Neuron (in vitro differentiated cells): Measurements from ENCODE around the gene MACC1.

ENCODE experiments used
- H2AFZ ChIP-seq: one replicate; pipeline ENCODE4 v1.6.1; 2013; ENCODE audit warnings: low read depth, mild to moderate bottlenecking, inconsistent platforms, low read length, moderate library complexity
- H3K27me3 ChIP-seq: one replicate; pipeline ENCODE4 v1.6.1; 2013; ENCODE audit warnings: low read length; ENCODE audit not compliant: insufficient read depth
- H3K36me3 ChIP-seq: one replicate; pipeline ENCODE4 v1.6.1; 2013; ENCODE audit warnings: low read length; ENCODE audit not compliant: insufficient read depth
- H3K4me1 ChIP-seq: one replicate; pipeline ENCODE4 v1.6.1; 2013; ENCODE audit warnings: low read length; ENCODE audit not compliant: insufficient read depth
- H3K4me3 ChIP-seq: 2 replicates; pipeline ENCODE4 v1.5.1; 2013; ENCODE audit warnings: mild to moderate bottlenecking, low read length, moderate library complexity
- H3K9me3 ChIP-seq: one replicate; pipeline ENCODE4 v1.6.1; 2013; ENCODE audit warnings: low read length

The MACC1 gene

DNA sequence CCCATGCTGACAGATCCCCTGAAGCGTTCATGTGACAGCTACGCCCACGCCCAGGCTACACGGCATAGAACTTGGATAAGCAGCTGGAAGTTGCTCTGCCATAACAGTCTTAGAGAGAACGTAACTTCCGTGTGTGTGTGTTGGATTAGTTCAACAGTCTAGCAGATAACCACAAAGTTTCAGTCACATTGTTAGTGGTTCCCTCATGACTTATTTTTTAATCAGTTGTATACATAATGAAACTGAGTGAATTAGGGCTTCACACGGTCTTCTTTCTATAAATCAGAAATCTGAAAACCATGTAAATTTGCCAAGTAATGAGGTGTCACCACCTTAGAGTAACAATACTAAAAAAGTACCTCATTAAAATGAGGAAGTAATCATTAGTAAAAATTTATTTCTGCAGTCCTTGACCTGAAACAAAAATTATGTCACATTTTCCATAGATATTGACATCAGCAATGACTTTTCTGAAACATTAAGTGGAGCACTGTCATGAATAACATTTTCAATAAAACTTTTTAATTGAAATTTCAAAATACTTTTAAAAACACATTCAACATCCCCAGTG, 21.7 kb upstream of the MACC1 start:
- no peaks in the 10 kb centered on the region for H3K9me3 ChIP-seq
- H3K27me3 ChIP-seq = no peaks in the 10 kb centered on the region
- H3K4me3 ChIP-seq = no peak overlapping the region
- peaks cover 42% of the 10 kb centered on the region for H3K4me1 ChIP-seq
- no peak overlapping the region for H2AFZ ChIP-seq
- no peaks in the 10 kb centered on the region for H3K36me3 ChIP-seq

GRCh38 chr7:20238194-20238753, 21.1 kb upstream of the MACC1 start:
- Histone ChIP-seq H3K4me3 (no peak overlapping the region), H3K9me3 (no peaks in the 10 kb centered on the region), H3K27me3 (no peaks in the 10 kb centered on the region), H3K4me1 (peaks cover 42% of the 10 kb centered on the region), H2AFZ (peak overlapping the region; percentile 38), H3K36me3 (no peaks in the 10 kb centered on the region)

DNA sequence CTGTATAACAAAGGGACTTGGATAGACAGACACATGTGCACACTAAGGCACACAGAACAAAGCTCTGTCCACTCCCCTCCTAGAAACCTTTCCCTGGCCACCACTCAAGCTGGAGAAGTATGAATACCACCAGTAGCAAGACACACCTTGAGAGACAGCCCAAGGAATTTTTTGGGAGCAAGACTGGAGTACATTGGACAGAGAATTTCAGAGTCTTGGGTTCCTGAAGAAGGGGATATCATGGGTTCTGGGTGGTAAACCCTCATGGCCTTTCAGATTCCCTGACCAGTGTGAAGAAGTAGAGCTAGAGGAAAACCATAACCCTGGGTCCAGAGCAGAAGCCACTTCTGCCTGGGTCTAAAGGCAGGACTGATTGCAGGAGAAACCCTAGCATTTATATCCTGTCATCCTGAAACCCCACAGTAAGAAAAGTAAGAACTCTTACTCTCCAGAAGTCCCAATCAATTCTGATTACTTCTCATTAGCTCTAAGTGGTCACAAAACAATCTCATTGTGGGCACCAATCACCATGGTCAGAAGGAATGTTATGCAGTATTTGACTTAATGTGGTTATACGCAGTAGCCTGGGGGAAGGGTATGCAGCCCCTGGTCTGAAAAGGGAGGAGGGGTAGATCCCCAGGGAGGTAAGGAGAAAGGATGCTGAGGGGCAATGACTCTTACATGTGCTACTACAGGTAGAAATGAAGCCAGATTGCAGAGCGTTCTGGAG, 20.4 kb upstream of the MACC1 start:
- Histone ChIP-seq H3K4me1 (peaks cover 42% of the 10 kb centered on the region), H2AFZ (peak overlapping the region; percentile 38), H3K36me3 (no peaks in the 10 kb centered on the region), H3K27me3 (no peaks in the 10 kb centered on the region), H3K4me3 (no peak overlapping the region), H3K9me3 (no peaks in the 10 kb centered on the region)

GRCh38 chr7:20236790-20237189, 19.6 kb upstream of the MACC1 start:
- H3K36me3 ChIP-seq = no peaks in the 10 kb centered on the region

DNA sequence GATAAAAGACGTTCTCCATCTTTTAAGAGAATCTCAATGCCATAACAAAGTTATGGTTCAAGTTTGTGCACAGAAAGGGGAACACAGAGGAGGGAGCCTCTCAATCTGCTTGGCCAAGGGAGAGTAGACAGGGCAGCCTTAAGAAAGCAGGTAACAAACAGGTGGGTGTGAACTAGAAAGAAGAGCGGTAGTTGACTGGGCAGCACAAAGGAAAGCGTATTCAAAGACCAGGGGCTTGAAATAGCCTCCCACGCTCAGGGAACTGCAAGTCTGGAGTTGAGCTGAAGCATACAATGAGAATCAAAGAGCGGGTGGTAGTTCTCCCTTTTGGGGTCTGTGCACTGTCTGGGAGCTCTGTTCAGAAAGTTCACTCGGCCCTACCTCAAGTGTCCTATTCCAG, 18.9 kb upstream of the MACC1 start:
- H3K4me1 ChIP-seq = peaks cover 32% of the 10 kb centered on the region
- H2AFZ ChIP-seq = no peak overlapping the region
- H3K9me3 ChIP-seq = no peaks in the 10 kb centered on the region
- no peak overlapping the region for H3K4me3 ChIP-seq
- H3K36me3 ChIP-seq = no peaks in the 10 kb centered on the region
- no peaks in the 10 kb centered on the region for H3K27me3 ChIP-seq

More at GRCh38 chr7:20236790-20237189, 19.6 kb upstream of the MACC1 start:
- H2AFZ ChIP-seq = no peak overlapping the region
- no peaks in the 10 kb centered on the region for H3K9me3 ChIP-seq
- no peaks in the 10 kb centered on the region for H3K27me3 ChIP-seq
- H3K4me3 ChIP-seq = no peak overlapping the region
- H3K4me1 ChIP-seq = peaks cover 39% of the 10 kb centered on the region

- no peak overlapping the region for H3K4me3 ChIP-seq
- H3K9me3 ChIP-seq = no peaks in the 10 kb centered on the region
- H3K27me3 ChIP-seq = no peaks in the 10 kb centered on the region
- no peaks in the 10 kb centered on the region for H3K36me3 ChIP-seq
- H2AFZ ChIP-seq = no peak overlapping the region
- peaks cover 28% of the 10 kb centered on the region for H3K4me1 ChIP-seq
Measured at GRCh38 chr7:20235288-20235687, 18.1 kb upstream of the MACC1 start.

GRCh38 chr7:20233362-20233761, 16.2 kb upstream of the MACC1 start:
- no peaks in the 10 kb centered on the region for H3K9me3 ChIP-seq
- H3K36me3 ChIP-seq = no peaks in the 10 kb centered on the region
- no peak overlapping the region for H3K4me3 ChIP-seq
- no peak overlapping the region for H2AFZ ChIP-seq
- no peaks in the 10 kb centered on the region for H3K27me3 ChIP-seq
- H3K4me1 ChIP-seq = peaks cover 39% of the 10 kb centered on the region

- H3K4me3 ChIP-seq = no peak overlapping the region
- H3K36me3 ChIP-seq = no peaks in the 10 kb centered on the region
- H3K27me3 ChIP-seq = no peaks in the 10 kb centered on the region
- no peak overlapping the region for H2AFZ ChIP-seq
- no peaks in the 10 kb centered on the region for H3K9me3 ChIP-seq
- H3K4me1 ChIP-seq = peaks cover 35% of the 10 kb centered on the region
Measured at GRCh38 chr7:20232848-20233247, 15.7 kb upstream of the MACC1 start.

DNA sequence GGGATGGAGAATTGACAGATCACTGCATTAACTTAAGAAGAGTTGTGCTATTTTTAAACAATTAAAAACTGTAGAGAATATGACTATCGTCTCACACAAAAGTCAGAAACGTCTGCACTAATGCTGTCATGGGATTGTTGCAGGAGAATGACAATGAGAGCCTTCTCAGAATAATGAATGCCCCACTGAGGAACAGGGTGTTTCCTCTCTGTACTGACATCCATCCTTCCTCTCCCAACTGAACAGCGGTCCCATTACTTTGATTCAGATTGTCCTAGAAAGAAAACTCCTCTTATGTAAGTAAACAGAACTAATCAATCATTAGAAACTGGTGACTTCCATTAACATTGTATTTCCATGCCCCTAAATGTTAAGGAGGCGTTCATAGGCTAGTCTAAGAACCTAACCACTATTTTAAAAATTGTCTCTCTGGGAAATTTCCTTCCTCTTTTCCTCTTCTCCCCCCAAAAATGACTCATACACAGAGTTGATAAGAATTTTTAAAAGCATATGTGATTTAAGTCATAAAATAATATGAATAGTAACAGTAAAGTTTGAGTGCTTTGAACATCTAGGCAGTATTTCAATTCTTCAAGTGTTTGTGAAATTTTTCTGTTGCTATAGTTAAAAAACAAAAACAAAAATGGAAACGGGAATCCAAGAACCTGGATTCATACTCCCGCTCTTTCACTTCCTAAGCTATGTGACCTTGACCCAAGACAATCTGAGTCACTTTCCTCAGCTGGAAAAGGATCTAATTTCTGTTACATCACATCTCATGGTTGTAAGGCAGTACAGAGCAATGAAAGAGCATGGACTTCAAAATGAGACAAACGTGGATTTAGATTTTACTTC, 12.7 kb upstream of the MACC1 start:
- no peaks in the 10 kb centered on the region for H3K27me3 ChIP-seq
- no peak overlapping the region for H2AFZ ChIP-seq
- no peaks in the 10 kb centered on the region for H3K36me3 ChIP-seq
- no peaks in the 10 kb centered on the region for H3K9me3 ChIP-seq
- H3K4me3 ChIP-seq = no peak overlapping the region
- peaks cover 25% of the 10 kb centered on the region for H3K4me1 ChIP-seq

DNA sequence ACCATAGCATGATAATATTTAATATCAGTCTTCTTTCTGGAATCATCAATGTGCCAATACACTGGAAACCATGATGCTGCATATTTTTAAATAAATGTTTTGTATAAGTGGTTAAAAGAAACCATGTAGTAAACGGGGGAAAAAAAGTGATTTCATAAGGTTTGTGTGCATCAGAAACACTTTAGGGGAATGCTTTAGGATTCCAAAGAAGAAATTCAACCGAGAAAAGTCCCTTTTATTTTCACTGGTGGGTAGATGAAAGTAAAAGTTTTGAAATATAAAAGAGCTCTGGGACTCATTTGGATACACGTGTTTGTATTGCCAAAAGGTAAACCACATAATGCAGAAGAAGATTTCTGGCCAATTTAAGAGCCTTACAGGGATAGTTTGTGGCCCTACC, 11.9 kb upstream of the MACC1 start:
- Histone ChIP-seq H3K36me3 (no peaks in the 10 kb centered on the region), H3K27me3 (no peaks in the 10 kb centered on the region), H3K9me3 (no peaks in the 10 kb centered on the region)

GRCh38 chr7:20228654-20229053, 11.5 kb upstream of the MACC1 start:
- Histone ChIP-seq H3K4me1 (peaks cover 23% of the 10 kb centered on the region), H2AFZ (no peak overlapping the region), H3K36me3 (no peaks in the 10 kb centered on the region), H3K27me3 (no peaks in the 10 kb centered on the region), H3K4me3 (no peak overlapping the region), H3K9me3 (no peaks in the 10 kb centered on the region)

More for the DNA sequence above, 11.9 kb upstream of the MACC1 start:
- no peak overlapping the region for H3K4me3 ChIP-seq
- H3K4me1 ChIP-seq = peaks cover 23% of the 10 kb centered on the region
- no peak overlapping the region for H2AFZ ChIP-seq

- H3K4me3 ChIP-seq = no peak overlapping the region
- no peak overlapping the region for H2AFZ ChIP-seq
- H3K9me3 ChIP-seq = no peaks in the 10 kb centered on the region
- H3K27me3 ChIP-seq = no peaks in the 10 kb centered on the region
- no peaks in the 10 kb centered on the region for H3K36me3 ChIP-seq
- H3K4me1 ChIP-seq = peaks cover 23% of the 10 kb centered on the region
Measured at GRCh38 chr7:20227291-20227795, 10.2 kb upstream of the MACC1 start.

- H3K27me3 ChIP-seq = no peaks in the 10 kb centered on the region
- no peak overlapping the region for H2AFZ ChIP-seq
- no peaks in the 10 kb centered on the region for H3K36me3 ChIP-seq
- no peak overlapping the region for H3K4me3 ChIP-seq
- H3K9me3 ChIP-seq = no peaks in the 10 kb centered on the region
- peaks cover 23% of the 10 kb centered on the region for H3K4me1 ChIP-seq
Measured at GRCh38 chr7:20226860-20227259, 9.7 kb upstream of the MACC1 start.
